Natural killer cell (primary cell): ENCODE results near the gene CTRB2. TPM values are rescaled to one million over a fixed set of nuclear protein-coding genes. Genes with fewer than 3 reads are reported as not detected.

Experiments used
- ATAC-seq, 3 donors: fragments of 150-1000 bp in 2 of 3; fragments of 200-7000 bp in 1 of 3; cut with Tn5 transposase; 1 replicate in 1 of 3; 2 replicates in 2 of 3; pipeline ENCODE4 v1.10.0; 2021; ENCODE audit warnings: mild to moderate bottlenecking in 2 of 3, moderate library complexity in 2 of 3
- DNase-seq, 2 donors: peaks; one replicate each; pipeline versions ENCODE4 v3.0.0 to v3.0.0-alpha.2; 2013 to 2021; ENCODE audit warnings: mixed read lengths in 1 of 2
- H3K27ac ChIP-seq: one replicate; pipeline ENCODE4 v1.5.1; 2013; ENCODE audit warnings: mild to moderate bottlenecking, low read length
- H3K27me3 ChIP-seq: one replicate; pipeline ENCODE4 v1.6.1; 2013; ENCODE audit warnings: low read length; ENCODE audit not compliant: control insufficient read depth, insufficient read depth
- H3K36me3 ChIP-seq: one replicate; pipeline ENCODE4 v1.6.1; 2013; ENCODE audit warnings: low read length; ENCODE audit not compliant: control insufficient read depth, insufficient read depth
- H3K4me1 ChIP-seq: one replicate; pipeline ENCODE4 v1.6.1; 2013; ENCODE audit warnings: low read length; ENCODE audit not compliant: control insufficient read depth, insufficient read depth
- H3K4me3 ChIP-seq: one replicate; pipeline ENCODE4 v1.5.1; 2013; ENCODE audit warnings: low read length
- H3K9me3 ChIP-seq: one replicate; pipeline ENCODE4 v1.6.1; 2013; ENCODE audit warnings: low read length; ENCODE audit not compliant: control insufficient read depth, insufficient read depth
- H3K27ac Mint-ChIP-seq, 2 donors: one replicate each; pipeline ENCODE4 v1.8.0; 2022; ENCODE audit warnings: mild to moderate bottlenecking in 2 of 2, mixed read lengths in 2 of 2, moderate library complexity in 1 of 2
- H3K27me3 Mint-ChIP-seq, 2 donors: one replicate each; pipeline ENCODE4 v1.8.0; 2022; ENCODE audit warnings: low read depth in 2 of 2, mixed read lengths in 2 of 2
- H3K36me3 Mint-ChIP-seq: one replicate; pipeline ENCODE4 v1.8.0; 2022; ENCODE audit warnings: mixed read lengths
- H3K4me1 Mint-ChIP-seq, 2 donors: one replicate each; pipeline ENCODE4 v1.8.0; 2022; ENCODE audit warnings: mixed read lengths in 2 of 2
- H3K4me3 Mint-ChIP-seq: one replicate; pipeline ENCODE4 v1.8.0; 2022; ENCODE audit warnings: mild to moderate bottlenecking, moderate library complexity, mixed read lengths
- H3K9me3 Mint-ChIP-seq, 2 donors: one replicate each; pipeline ENCODE4 v1.8.0; 2022; ENCODE audit warnings: mixed read lengths in 2 of 2
- CTCF ChIP-seq: fragments of 200-600 bp; IDR thresholded peaks from one replicate; pipeline ENCODE4 v1.8.0; 2022; ENCODE audit warnings: antibody characterized with exemption
- WGBS: methylation state at CpG from one replicate; pipeline ENCODE4 v1.1.7; 2013; ENCODE audit warnings: missing lambda C conversion rate; ENCODE audit not compliant: insufficient coverage; 5-methylcytosine and 5-hydroxymethylcytosine counted together
- intact Hi-C: fragments of 100-400 bp; cut with micrococcal nuclease; formaldehyde crosslinking; loops from one replicate; pipeline ENCODE4 v1.14.2; 2022
- total RNA-seq, 4 donors: library from RNA; stranded (reverse); fragments of 120-200 nt in 1 of 4; gene quantifications; one replicate each; pipeline versions ENCODE4 v1.2.3 to v1.2.4, GENCODE V29; 2013 to 2022

The CTRB2 gene
- total RNA-seq, 3 donors from 2014 or later (not counting 1 experiment from before 2014, with no cell fraction given), result not detected

GRCh38 chr16:75250809-75251279 is 43.9 kb upstream of the CTRB2 start:
- H3K27ac Mint-ChIP-seq, result no peak overlapping the region
- WGBS, result 1% methylated on average over 59 of the region's 59 CpGs
- no peaks in the 10 kb centered on the region for H3K9me3 Mint-ChIP-seq
- DNase-seq, result no peak
- peaks cover 56 to 61% of the 10 kb centered on the region in 2 donors for H3K27me3 Mint-ChIP-seq
- H3K4me3 Mint-ChIP-seq, result no peak overlapping the region
- H3K36me3 Mint-ChIP-seq, result no peaks in the 10 kb centered on the region
- Histone ChIP-seq H3K27ac (no peak overlapping the region), H3K36me3 (no peaks in the 10 kb centered on the region), H3K27me3 (peaks cover 27% of the 10 kb centered on the region), H3K4me1 (peaks cover 14% of the 10 kb centered on the region), H3K9me3 (no peaks in the 10 kb centered on the region), H3K4me3 (no peak overlapping the region)
- no peak for ATAC-seq
- no peak for TF ChIP-seq CTCF
- peaks cover 0 to 17% of the 10 kb centered on the region in 2 donors for H3K4me1 Mint-ChIP-seq
- intact Hi-C loops, result no loop called here

GRCh38 chr16:75250089-75250808 is 43.3 kb upstream of the CTRB2 start:
- DNase-seq (no peak), ATAC-seq (no peak)
- peak overlapping the region; percentile 25 for H3K4me3 Mint-ChIP-seq
- no peaks in the 10 kb centered on the region for H3K9me3 ChIP-seq
- peaks cover 55 to 60% of the 10 kb centered on the region in 2 donors for H3K27me3 Mint-ChIP-seq
- WGBS, result 5% methylated on average over 29 of the region's 29 CpGs
- intact Hi-C loops, result no loop called here
- no peak overlapping the region for H3K4me3 ChIP-seq
- H3K9me3 Mint-ChIP-seq, result no peaks in the 10 kb centered on the region
- no peaks in the 10 kb centered on the region for H3K36me3 Mint-ChIP-seq
- peaks cover 27% of the 10 kb centered on the region for H3K27me3 ChIP-seq
- H3K27ac ChIP-seq, result no peak overlapping the region
- H3K4me1 ChIP-seq, result peaks cover 14% of the 10 kb centered on the region
- no peak overlapping the region for H3K27ac Mint-ChIP-seq
- TF ChIP-seq CTCF, result no peak
- peaks cover 0 to 17% of the 10 kb centered on the region in 2 donors for H3K4me1 Mint-ChIP-seq
- H3K36me3 ChIP-seq, result no peaks in the 10 kb centered on the region

GRCh38 chr16:75249441-75249840 is 42.5 kb upstream of the CTRB2 start:
- Mint-ChIP-seq H3K27ac (no peak overlapping the region), H3K27me3 (peaks cover 51 to 57% of the 10 kb centered on the region in 2 donors), H3K4me1 (peaks cover 0 to 18% of the 10 kb centered on the region in 2 donors), H3K9me3 (no peaks in the 10 kb centered on the region), H3K4me3 (no peak overlapping the region), H3K36me3 (no peaks in the 10 kb centered on the region)
- Histone ChIP-seq H3K27ac (no peak overlapping the region), H3K36me3 (no peaks in the 10 kb centered on the region), H3K4me1 (peaks cover 14% of the 10 kb centered on the region), H3K27me3 (peaks cover 26% of the 10 kb centered on the region), H3K9me3 (no peaks in the 10 kb centered on the region), H3K4me3 (no peak overlapping the region)
- DNase-seq (no peak), ATAC-seq (no peak)
- TF ChIP-seq CTCF, result no peak
- WGBS, result 89% methylated on average over 5 of the region's 5 CpGs
- intact Hi-C loops, result no loop called here
